Frontal cortex (tissue), 4 donors: ENCODE data around the gene CCDC136. TPM values are rescaled to one million over a fixed set of nuclear protein-coding genes. Genes with fewer than 3 reads are reported as not detected.

Experiments
- DNase-seq, 2 donors: peaks; one replicate each; pipeline ENCODE4 v3.0.0; 2012; ENCODE audit warnings: low spot score in 2 of 2
- FAIRE-seq: peaks from 2 replicates; lab custom pipeline; 2012; peaks lifted over from hg19 to GRCh38; lab: Jason Lieb, UNC
- total RNA-seq: library from RNA; depleted of rRNA; stranded (reverse); fragments of >200 nt; gene quantifications from one replicate; pipeline ENCODE4 v1.2.3, GENCODE V29; 2014
- donor health status: control.
- donor health status: control.
- donor health status: control.

The CCDC136 gene
- total RNA-seq, 1 donor from 2014 or later = 38.3 TPM

- DNase-seq (no peak), FAIRE-seq (no peak)
Observed at GRCh38 chr7:128801003-128801402, 9.2 kb downstream of the CCDC136 start.

GRCh38 chr7:128801667-128802418 lies 10.1 kb downstream of the CCDC136 start:
- FAIRE-seq = no peak
- DNase-seq = no peak

- FAIRE-seq (no peak), DNase-seq (no peak)
Observed at GRCh38 chr7:128804484-128804883, 12.7 kb downstream of the CCDC136 start.

GRCh38 chr7:128805225-128805624 lies 13.5 kb downstream of the CCDC136 start:
- DNase-seq = no peak
- FAIRE-seq = no peak

GRCh38 chr7:128807191-128807590 lies 15.4 kb downstream of the CCDC136 start:
- no peak for DNase-seq
- no peak for FAIRE-seq

- no peak for DNase-seq
- FAIRE-seq = no peak
Observed at GRCh38 chr7:128809363-128809762, 17.6 kb downstream of the CCDC136 start.

- no peak for DNase-seq
- FAIRE-seq = no peak
Observed at GRCh38 chr7:128810473-128810872, 18.7 kb downstream of the CCDC136 start.

- FAIRE-seq (no peak), DNase-seq (no peak)
Observed at GRCh38 chr7:128810997-128811396, 19.2 kb downstream of the CCDC136 start.

GRCh38 chr7:128811631-128812430 lies 20.1 kb downstream of the CCDC136 start:
- FAIRE-seq = no peak
- DNase-seq = no peak

- DNase-seq (no peak), FAIRE-seq (no peak)
Observed at GRCh38 chr7:128812514-128813168, 20.9 kb downstream of the CCDC136 start.

- FAIRE-seq = no peak
- peak; percentile 36 to 49 for DNase-seq
Observed at GRCh38 chr7:128814499-128814898, 22.7 kb downstream of the CCDC136 start.

- FAIRE-seq (no peak), DNase-seq (no peak)
Observed at GRCh38 chr7:128815289-128815942, 23.6 kb downstream of the CCDC136 start.

- DNase-seq (no peak), FAIRE-seq (no peak)
Observed at GRCh38 chr7:128818694-128819093, 26.9 kb downstream of the CCDC136 start.

- no peak for DNase-seq
- FAIRE-seq = no peak
Observed at GRCh38 chr7:128821724-128822123, 30.0 kb downstream of the CCDC136 start.

- DNase-seq (no peak), FAIRE-seq (no peak)
Observed at GRCh38 chr7:128826512-128826911, 34.7 kb downstream of the CCDC136 start.

- no peak for DNase-seq
- no peak for FAIRE-seq
Observed at GRCh38 chr7:128826916-128827247, 35.1 kb downstream of the CCDC136 start.

- DNase-seq (no peak), FAIRE-seq (no peak)
Observed at GRCh38 chr7:128827248-128827958, 35.6 kb downstream of the CCDC136 start.

GRCh38 chr7:128827971-128828711 lies 36.4 kb downstream of the CCDC136 start:
- FAIRE-seq (no peak), DNase-seq (no peak)
